Left kidney (tissue), 2 donors: ENCODE data around the gene FAHD1. TPM values are rescaled to one million over a fixed set of nuclear protein-coding genes. Genes with fewer than 3 reads are reported as not detected.
"Not testable (repeated sequence)": the region's sequence is repeated elsewhere in the genome, so short reads cannot be mapped to it uniquely, and the experiment has no call there.

Source experiments
- DNase-seq: peaks from one replicate; pipeline ENCODE4 v3.0.0-alpha.2; 2013
- polyA plus RNA-seq: library from polyadenylated mRNA; unstranded; fragments of 120-200 nt; gene quantifications from one replicate; pipeline ENCODE4 v1.2.1, GENCODE V29; 2013; ENCODE audit not compliant: insufficient read length

The FAHD1 gene
- polyA plus RNA-seq, 1 donor = 35.5 TPM

GRCh38 chr16:1839554-1839953 is 12.5 kb downstream of the FAHD1 start:
- no peak for DNase-seq

DNA sequence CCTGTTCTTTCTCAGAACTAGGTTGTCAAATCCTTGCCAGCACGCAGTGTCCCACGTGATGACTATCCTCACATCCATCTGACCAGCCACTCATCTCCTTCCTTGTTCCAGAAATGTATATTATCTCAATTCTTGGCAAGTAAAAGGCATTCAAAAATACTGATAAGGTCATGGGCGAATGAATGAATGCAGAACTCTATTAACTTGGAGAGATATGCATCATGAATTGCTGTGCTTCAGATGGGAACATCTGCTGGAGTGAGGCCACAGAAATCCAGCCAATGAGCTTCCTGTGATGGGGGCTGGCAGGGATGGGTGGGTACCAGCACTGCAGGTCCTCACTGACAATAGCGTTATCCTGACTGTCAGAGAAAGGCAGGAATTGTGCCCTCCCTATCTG is 19.0 kb downstream of the FAHD1 start:
- DNase-seq = no peak

- no peak for DNase-seq
These were observed 19.4 kb downstream of the FAHD1 start for GRCh38 chr16:1846416-1846815.

DNA sequence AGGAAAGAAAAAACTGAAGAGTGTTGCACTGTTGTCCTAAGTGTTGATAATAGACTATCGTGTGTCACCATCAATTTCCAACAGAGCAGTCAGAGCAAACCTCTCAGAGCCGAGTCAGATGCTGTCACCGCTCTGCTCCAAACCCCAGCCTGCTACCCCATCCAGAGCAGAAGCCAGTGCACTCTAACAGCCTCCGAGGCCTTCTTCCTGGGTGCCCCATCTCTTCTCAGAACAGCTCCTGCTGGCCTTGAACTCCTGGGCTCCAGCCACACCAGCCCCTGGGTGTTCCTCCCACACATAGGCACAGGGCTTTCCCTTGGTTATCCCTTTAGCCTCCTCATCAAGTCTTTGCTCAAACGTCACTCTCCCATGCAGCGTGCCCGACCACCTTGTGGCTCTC is 24.0 kb downstream of the FAHD1 start:
- no peak for DNase-seq

DNA sequence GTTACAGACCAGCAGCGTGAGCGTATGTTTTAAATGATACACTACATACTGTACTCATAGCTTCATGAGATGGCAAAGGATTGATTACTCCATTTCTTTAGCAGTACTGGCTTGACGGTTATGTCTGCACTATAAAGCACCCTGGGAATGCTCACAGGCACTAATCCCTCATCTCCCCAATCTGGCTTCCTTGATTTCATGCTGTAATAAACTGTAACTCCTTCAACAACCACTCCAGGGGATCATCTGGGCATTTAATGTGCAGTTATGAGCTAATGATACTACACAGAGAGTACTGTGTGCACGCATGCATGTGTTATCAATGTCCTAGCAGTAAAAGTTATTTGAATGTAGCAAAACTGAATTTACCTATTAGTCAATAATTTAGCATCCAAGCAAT is 24.8 kb downstream of the FAHD1 start:
- no peak for DNase-seq

- no peak for DNase-seq
These were observed 30.6 kb downstream of the FAHD1 start for GRCh38 chr16:1857433-1858097.

- no peak for DNase-seq
These were observed 31.3 kb downstream of the FAHD1 start for GRCh38 chr16:1858189-1858865.

GRCh38 chr16:1859650-1860049 is 32.6 kb downstream of the FAHD1 start:
- DNase-seq = no peak

- DNase-seq = no peak
These were observed 34.7 kb downstream of the FAHD1 start for GRCh38 chr16:1861730-1862129.

GRCh38 chr16:1862394-1862793 is 35.4 kb downstream of the FAHD1 start:
- DNase-seq = no peak

DNA sequence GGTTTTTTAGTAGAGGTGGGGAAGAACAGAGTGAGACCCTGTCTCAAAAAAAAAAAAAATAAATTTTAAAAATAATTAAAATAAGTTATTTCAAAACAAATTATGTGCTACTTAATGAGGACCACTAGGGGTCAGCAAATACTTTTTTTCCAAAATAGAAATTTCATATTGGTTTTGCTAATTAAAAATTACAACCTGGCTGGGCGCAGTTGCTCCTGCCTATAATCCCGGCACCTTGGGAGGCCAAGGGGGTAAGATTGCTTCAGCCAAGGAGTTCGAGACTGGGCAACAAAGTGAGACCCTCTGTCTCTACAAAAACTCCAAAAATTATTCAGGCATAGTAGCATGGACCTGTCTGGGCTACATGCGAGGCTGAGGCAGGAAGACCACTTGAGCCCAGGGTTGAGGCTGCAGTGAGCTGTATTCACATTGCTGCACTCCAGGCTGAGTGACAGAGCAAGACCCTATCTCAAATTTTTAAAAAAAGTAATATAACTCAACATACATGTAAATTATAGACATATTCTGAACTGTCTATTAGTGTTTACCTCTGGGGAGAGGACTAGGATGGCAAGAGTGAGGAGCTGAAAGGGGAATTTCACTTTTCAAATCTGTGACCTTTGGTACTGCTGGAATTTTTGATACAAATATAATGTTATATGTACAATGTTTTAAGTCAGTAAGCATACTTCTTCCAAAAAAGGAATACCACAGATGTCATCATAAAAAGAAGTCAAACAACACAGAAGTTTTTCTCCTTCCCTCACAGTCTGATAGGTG is 36.9 kb downstream of the FAHD1 start:
- peak; percentile 29 for DNase-seq

DNA sequence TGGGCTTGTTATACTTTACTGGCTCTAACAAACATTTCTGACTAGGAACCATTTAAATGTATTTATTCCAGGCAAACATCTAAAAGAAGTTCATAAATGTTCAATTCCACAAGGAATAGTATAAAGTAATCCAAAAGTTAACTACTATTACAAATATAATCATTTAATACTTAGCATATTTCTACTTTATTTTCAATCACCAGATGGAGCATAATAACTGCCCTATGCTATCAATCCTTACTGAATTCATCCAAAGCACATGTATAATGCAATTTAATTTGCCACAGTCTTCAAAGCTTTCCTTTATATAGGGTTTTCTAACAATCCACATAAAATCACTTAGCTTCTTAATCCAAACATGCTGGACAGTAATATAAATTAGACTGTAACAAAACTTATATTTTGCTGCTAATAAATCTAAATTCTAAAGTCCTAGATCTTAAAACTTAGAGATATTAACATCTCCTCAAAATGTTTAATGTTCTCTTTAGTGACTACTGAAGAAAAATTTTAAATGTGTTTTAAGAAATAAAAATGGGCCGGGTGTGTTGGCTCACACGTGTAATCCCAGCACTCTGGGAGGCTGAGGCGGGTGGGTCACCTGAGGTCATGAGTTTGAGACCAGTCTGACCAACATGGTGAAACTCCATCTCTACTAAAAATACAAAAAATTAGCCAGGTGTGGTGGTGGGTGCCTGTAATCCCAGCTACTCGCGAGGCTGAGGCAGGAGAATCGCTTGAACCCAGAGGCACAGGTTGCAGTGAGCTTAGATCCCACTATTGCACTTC is 39.1 kb downstream of the FAHD1 start:
- DNase-seq = no peak

DNA sequence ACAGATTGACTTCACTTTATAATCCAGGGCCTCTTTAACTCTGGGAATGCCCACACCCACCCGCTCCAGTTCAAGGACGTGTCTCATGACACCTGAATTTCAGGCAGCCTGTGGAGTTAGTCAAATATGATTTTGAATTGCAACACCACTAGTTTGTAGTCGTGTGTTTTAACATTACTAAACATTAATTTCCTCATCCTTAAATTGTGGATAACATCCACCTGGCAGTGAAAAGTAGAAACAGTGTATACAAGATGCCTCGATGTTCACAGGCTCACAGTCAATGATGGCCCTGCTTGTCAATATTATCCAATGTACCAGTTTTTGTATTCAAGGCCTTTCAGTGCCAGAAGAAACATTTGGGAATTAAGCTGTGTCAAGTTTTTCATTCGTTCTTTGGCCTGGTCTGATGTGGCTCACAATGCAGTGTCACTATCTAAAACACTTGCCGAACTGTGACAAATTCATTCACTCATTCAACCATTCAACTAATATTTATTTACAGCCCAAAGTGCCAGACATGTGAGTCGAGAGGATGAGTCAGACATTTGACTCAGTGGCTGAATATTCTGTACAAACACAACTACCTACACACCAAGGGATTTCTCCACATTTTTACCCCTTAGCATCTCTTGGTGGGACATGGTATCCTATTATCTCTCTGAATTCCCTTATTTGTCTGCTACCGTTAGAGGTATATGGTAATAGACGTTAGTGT is 43.5 kb downstream of the FAHD1 start:
- no peak for DNase-seq

- no peak for DNase-seq
These were observed 45.1 kb downstream of the FAHD1 start, which contains the start of gene MEIOB for GRCh38 chr16:1871974-1872635. TSS of gene MEIOB (minus strand) at chr16:1872164. CDS start at chr16:1868175, 3,989 bp downstream.

GRCh38 chr16:1874854-1875253 is 47.8 kb downstream of the FAHD1 start:
- no peak for DNase-seq

GRCh38 chr16:1876066-1876465 is 49.1 kb downstream of the FAHD1 start:
- not testable (repeated sequence) for DNase-seq

- DNase-seq = no peak
These were observed 49.5 kb downstream of the FAHD1 start for GRCh38 chr16:1876468-1876867.

GRCh38 chr16:1877089-1877488 is 50.1 kb downstream of the FAHD1 start:
- no peak for DNase-seq

- DNase-seq = no peak
These were observed 50.8 kb downstream of the FAHD1 start for GRCh38 chr16:1877804-1878203.

DNA sequence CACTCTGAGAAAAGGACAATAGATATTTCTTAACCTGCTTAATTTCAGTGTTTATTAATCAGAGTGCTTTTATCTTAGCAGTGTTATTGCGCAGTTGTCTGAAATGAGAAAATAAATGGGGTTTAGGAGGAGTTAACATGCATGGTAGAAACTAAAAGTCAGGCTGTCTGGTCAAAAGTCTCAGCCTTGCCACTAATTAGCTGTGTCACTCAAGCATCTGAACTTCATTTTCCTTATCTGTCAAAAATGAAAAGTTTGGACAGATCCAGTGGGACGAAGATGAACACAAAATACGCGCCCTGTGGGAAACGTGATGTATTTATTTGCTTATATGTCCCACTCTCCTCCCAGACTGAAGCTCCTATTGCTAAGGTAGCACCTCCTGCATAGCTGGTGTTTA is 51.2 kb downstream of the FAHD1 start:
- no peak for DNase-seq
